ENCODE results near the gene DSCAM.

DSCAM gene

GRCh38 chr21:39968010-39968409 lies 878.9 kb downstream of the DSCAM start:
- TF ChIP-seq CTCF (IDR thresholded peaks at IDR 0.05) = no peak

GRCh38 chr21:39966786-39967185 lies 880.2 kb downstream of the DSCAM start:
- no peak for TF ChIP-seq CTCF (IDR thresholded peaks at IDR 0.05)

GRCh38 chr21:39965026-39965425 lies 881.9 kb downstream of the DSCAM start:
- no peak for TF ChIP-seq CTCF (IDR thresholded peaks at IDR 0.05)

GRCh38 chr21:39961251-39961650 lies 885.7 kb downstream of the DSCAM start:
- TF ChIP-seq CTCF (IDR thresholded peaks at IDR 0.05) = no peak
